ENCODE data around the gene YIF1B.

Gene YIF1B

GRCh38 chr19:38361633-38362075 lies 45.9 kb upstream of the YIF1B start:
- Histone ChIP-seq H3K27me3 (ENCODE audit: control insufficient read depth in 3 of 3, insufficient read depth in 3 of 3, low read depth in 1 of 3, low read length in 3 of 3) (peaks cover 0 to 43% (median 22%) of the 10 kb centered on the region in 3 experiments), H3K23ac (ENCODE audit: low read depth, low read length, poor library complexity) (peak overlapping the region; percentile 93), H3K4me3 (ENCODE audit: low read length in 2 of 2) (peak overlapping the region; percentile 51 to 88), H2AFZ (ENCODE audit: low read length) (peak overlapping the region; percentile 98), H2BK12ac (ENCODE audit: low read length) (peak overlapping the region; percentile 7), H3K36me3 (replicated peaks in 1 of 2; ENCODE audit: control insufficient read depth in 2 of 2, insufficient read depth in 2 of 2, low read length in 2 of 2) (no peaks in the 10 kb centered on the region), H3K9me3 (replicated peaks in 1 of 2; ENCODE audit: control insufficient read depth in 2 of 2, insufficient read depth in 1 of 2, low read depth in 1 of 2, low read length in 2 of 2) (peaks cover 3 to 4% of the 10 kb centered on the region in 2 donors), H2BK15ac (ENCODE audit: low read length) (no peak overlapping the region), H3K9ac (ENCODE audit: low read depth, low read length, poor library complexity) (peak overlapping the region; percentile 77), H3K79me1 (ENCODE audit: low read depth, low read length) (no peaks in the 10 kb centered on the region), H3K18ac (ENCODE audit: low read length) (peak overlapping the region; percentile 88), H3K4me2 (ENCODE audit: insufficient read depth, low read length, poor library complexity, severe bottlenecking) (peak overlapping the region; percentile 97), H3K4ac (ENCODE audit: low read length) (peak overlapping the region; percentile 23), H3K27ac (replicated peaks; ENCODE audit: low read length) (no peak overlapping the region), H3K4me1 (ENCODE audit: control insufficient read depth in 2 of 2, insufficient read depth in 1 of 2, low read depth in 1 of 2, low read length in 2 of 2) (peaks cover 4% of the 10 kb centered on the region in 2 donors), H3K14ac (ENCODE audit: low read length) (peak overlapping the region; percentile 75), H2BK5ac (ENCODE audit: low read length) (no peak overlapping the region), H2AK5ac (ENCODE audit: low read depth, low read length) (peak overlapping the region; percentile 69), H4K91ac (ENCODE audit: low read depth, low read length, poor library complexity) (no peak overlapping the region), H4K8ac (ENCODE audit: low read depth, low read length) (no peak overlapping the region), H2BK120ac (ENCODE audit: low read depth, low read length) (no peak overlapping the region)
- DNase-seq (ENCODE audit: low spot score), result peak; percentile 88
- no CpG with 5 or more reads among the region's 37 CpGs for WGBS, 2 donors (ENCODE audit: extremely low coverage in 2 of 2, insufficient read length in 2 of 2, insufficient replicate concordance in 1 of 2)

DNA sequence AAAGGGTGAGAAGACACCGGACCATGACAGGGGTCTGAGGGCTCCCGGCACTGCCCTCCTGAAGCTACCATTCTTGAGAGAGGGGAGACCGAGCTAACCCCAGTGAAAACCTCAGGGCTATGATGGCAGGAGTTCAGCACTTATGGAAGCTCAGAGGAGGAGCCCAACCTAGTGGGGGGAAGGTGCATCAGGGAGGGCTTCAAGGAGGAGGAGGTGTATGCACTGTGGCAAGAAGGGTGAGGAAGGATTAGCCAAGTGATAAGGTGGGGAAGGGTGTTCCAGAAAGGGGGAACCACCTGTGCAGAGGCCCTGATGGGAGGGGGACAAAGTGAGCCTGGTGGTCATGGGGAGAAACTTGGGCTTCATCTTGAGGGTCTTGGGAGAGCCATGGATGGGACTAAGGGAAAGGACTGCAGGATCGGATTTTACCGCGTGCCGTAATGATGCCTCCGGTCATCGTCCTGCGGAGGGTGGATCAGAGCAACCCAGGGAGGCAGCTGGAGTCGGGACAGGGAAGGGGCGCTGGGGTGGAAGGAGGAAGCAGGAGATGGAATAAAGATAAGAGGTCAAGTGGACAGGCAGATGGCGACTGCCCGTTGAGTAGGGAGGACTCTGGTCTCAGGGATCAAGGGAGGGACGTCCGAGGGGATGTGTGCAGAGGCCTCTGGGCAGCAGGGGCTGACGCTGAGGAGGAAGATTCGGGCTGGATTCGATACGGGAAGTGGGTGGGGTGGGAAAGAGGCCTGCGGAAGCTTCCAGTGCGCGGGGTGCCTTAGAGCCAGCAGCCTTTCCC lies 45.3 kb upstream of the YIF1B start:
- WGBS, 2 donors (ENCODE audit: extremely low coverage in 2 of 2, insufficient read length in 2 of 2, insufficient replicate concordance in 1 of 2), result no CpG with 5 or more reads among the region's 23 CpGs
- H3K4me2 ChIP-seq (ENCODE audit: insufficient read depth, low read length, poor library complexity, severe bottlenecking), result peak overlapping the region; percentile 97
- H3K4me3 ChIP-seq (ENCODE audit: low read length in 2 of 2), result peak overlapping the region; percentile 51 to 80
- no peak overlapping the region for H4K8ac ChIP-seq (ENCODE audit: low read depth, low read length)
- H3K14ac ChIP-seq (ENCODE audit: low read length), result peak overlapping the region; percentile 75
- peak overlapping the region; percentile 77 for H3K9ac ChIP-seq (ENCODE audit: low read depth, low read length, poor library complexity)
- H4K91ac ChIP-seq (ENCODE audit: low read depth, low read length, poor library complexity), result no peak overlapping the region
- H3K36me3 ChIP-seq (replicated peaks in 1 of 2; ENCODE audit: control insufficient read depth in 2 of 2, insufficient read depth in 2 of 2, low read length in 2 of 2), result no peaks in the 10 kb centered on the region
- peak overlapping the region; percentile 69 for H2AK5ac ChIP-seq (ENCODE audit: low read depth, low read length)
- H2AFZ ChIP-seq (ENCODE audit: low read length), result peak overlapping the region; percentile 98
- H2BK12ac ChIP-seq (ENCODE audit: low read length), result peak overlapping the region; percentile 7
- H2BK5ac ChIP-seq (ENCODE audit: low read length), result no peak overlapping the region
- H2BK120ac ChIP-seq (ENCODE audit: low read depth, low read length), result no peak overlapping the region
- DNase-seq (ENCODE audit: low spot score), result no peak
- peak overlapping the region; percentile 93 for H3K23ac ChIP-seq (ENCODE audit: low read depth, low read length, poor library complexity)
- peaks cover 4% of the 10 kb centered on the region in 2 donors for H3K4me1 ChIP-seq (ENCODE audit: control insufficient read depth in 2 of 2, insufficient read depth in 1 of 2, low read depth in 1 of 2, low read length in 2 of 2)
- H3K9me3 ChIP-seq (replicated peaks in 1 of 2; ENCODE audit: control insufficient read depth in 2 of 2, insufficient read depth in 1 of 2, low read depth in 1 of 2, low read length in 2 of 2), result peaks cover 3 to 4% of the 10 kb centered on the region in 2 donors
- H3K79me1 ChIP-seq (ENCODE audit: low read depth, low read length), result no peaks in the 10 kb centered on the region
- H3K27me3 ChIP-seq (ENCODE audit: control insufficient read depth in 3 of 3, insufficient read depth in 3 of 3, low read depth in 1 of 3, low read length in 3 of 3), result peaks cover 0 to 49% (median 25%) of the 10 kb centered on the region in 3 experiments
- H3K18ac ChIP-seq (ENCODE audit: low read length), result peak overlapping the region; percentile 88
- no peak overlapping the region for H3K4ac ChIP-seq (ENCODE audit: low read length)
- H3K27ac ChIP-seq (replicated peaks; ENCODE audit: low read length), result no peak overlapping the region
- no peak overlapping the region for H2BK15ac ChIP-seq (ENCODE audit: low read length)

DNA sequence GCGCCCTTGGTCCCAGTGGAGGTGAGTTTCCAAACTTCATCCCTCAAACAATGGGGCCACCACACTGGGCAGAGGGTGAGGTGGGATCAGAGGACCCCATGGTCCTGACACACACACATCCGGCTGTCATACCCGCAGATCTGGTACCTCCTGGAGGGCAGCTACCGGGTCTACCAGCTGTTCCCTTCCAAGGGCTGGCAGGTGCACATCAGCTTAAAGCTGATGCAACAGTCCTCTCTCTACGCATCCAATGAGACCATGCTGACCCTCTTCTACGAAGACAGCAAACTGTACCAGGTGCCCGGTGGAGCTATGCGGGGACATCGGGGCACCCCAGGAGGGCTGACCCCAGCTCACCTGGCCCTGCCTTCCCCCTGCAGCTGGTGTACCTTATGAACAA lies 44.6 kb upstream of the YIF1B start:
- Histone ChIP-seq H3K14ac (ENCODE audit: low read length) (no peak overlapping the region), H3K4me2 (ENCODE audit: insufficient read depth, low read length, poor library complexity, severe bottlenecking) (no peak overlapping the region), H2BK15ac (ENCODE audit: low read length) (no peak overlapping the region), H3K4me1 (ENCODE audit: control insufficient read depth in 2 of 2, insufficient read depth in 1 of 2, low read depth in 1 of 2, low read length in 2 of 2) (peaks cover 4% of the 10 kb centered on the region in 2 donors), H3K27me3 (ENCODE audit: control insufficient read depth in 3 of 3, insufficient read depth in 3 of 3, low read depth in 1 of 3, low read length in 3 of 3) (peaks cover 0 to 50% (median 25%) of the 10 kb centered on the region in 3 experiments), H3K18ac (ENCODE audit: low read length) (no peak overlapping the region), H3K9ac (ENCODE audit: low read depth, low read length, poor library complexity) (no peak overlapping the region), H2BK12ac (ENCODE audit: low read length) (no peak overlapping the region), H2BK120ac (ENCODE audit: low read depth, low read length) (no peak overlapping the region), H3K27ac (replicated peaks; ENCODE audit: low read length) (no peak overlapping the region), H2AFZ (ENCODE audit: low read length) (no peak overlapping the region), H3K4me3 (ENCODE audit: low read length in 2 of 2) (no peak overlapping the region), H3K79me1 (ENCODE audit: low read depth, low read length) (no peaks in the 10 kb centered on the region), H3K23ac (ENCODE audit: low read depth, low read length, poor library complexity) (no peak overlapping the region), H4K8ac (ENCODE audit: low read depth, low read length) (no peak overlapping the region), H4K91ac (ENCODE audit: low read depth, low read length, poor library complexity) (no peak overlapping the region), H3K36me3 (replicated peaks in 1 of 2; ENCODE audit: control insufficient read depth in 2 of 2, insufficient read depth in 2 of 2, low read length in 2 of 2) (no peaks in the 10 kb centered on the region), H2BK5ac (ENCODE audit: low read length) (no peak overlapping the region), H3K4ac (ENCODE audit: low read length) (no peak overlapping the region), H3K9me3 (replicated peaks in 1 of 2; ENCODE audit: control insufficient read depth in 2 of 2, insufficient read depth in 1 of 2, low read depth in 1 of 2, low read length in 2 of 2) (peaks cover 3 to 4% of the 10 kb centered on the region in 2 donors), H2AK5ac (ENCODE audit: low read depth, low read length) (peak overlapping the region; percentile 2)
- no peak for DNase-seq (ENCODE audit: low spot score)
- no CpG with 5 or more reads among the region's 9 CpGs for WGBS, 2 donors (ENCODE audit: extremely low coverage in 2 of 2, insufficient read length in 2 of 2, insufficient replicate concordance in 1 of 2)

DNA sequence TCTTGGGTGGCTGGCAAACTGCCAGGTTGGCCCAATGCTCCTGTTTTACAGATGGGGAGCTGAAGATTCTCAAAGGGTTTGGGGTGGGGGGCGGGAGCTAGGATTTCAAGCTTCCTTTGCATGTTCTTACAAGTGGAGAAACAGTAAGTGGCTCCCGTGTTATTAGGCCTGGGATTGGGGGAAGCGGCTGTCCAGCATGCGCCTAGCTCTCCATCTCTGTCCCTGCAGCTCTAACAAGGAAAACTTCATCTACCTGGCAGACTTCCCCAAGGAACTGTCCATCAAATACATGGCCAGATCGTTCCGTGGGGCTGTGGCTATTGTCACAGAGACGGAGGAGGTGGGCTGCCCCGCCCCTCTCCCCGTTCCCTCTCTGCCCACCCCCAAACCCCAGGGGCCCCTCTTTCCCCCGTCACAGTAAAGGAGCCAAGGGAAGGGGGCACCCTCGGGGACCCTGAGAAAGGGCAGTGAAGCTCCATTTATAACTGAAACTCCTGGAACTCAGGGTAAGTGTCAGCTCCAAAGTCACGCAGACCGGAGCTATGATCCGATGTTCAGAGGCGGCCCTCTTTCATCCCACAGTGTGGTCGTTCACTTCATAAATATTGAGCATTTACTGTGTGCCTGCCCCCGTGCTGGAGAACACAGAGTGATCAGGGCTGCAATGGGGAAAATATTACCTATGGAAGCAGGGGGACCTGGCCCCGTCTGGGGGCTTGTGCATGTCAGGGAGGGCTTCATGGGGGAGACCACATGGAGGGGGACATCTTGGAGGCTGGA lies 43.7 kb upstream of the YIF1B start:
- peaks cover 4% of the 10 kb centered on the region in 2 donors for H3K4me1 ChIP-seq (ENCODE audit: control insufficient read depth in 2 of 2, insufficient read depth in 1 of 2, low read depth in 1 of 2, low read length in 2 of 2)
- H3K14ac ChIP-seq (ENCODE audit: low read length), result no peak overlapping the region
- H2AFZ ChIP-seq (ENCODE audit: low read length), result no peak overlapping the region
- no peak overlapping the region for H3K4me2 ChIP-seq (ENCODE audit: insufficient read depth, low read length, poor library complexity, severe bottlenecking)
- H3K9ac ChIP-seq (ENCODE audit: low read depth, low read length, poor library complexity), result no peak overlapping the region
- H3K79me1 ChIP-seq (ENCODE audit: low read depth, low read length), result no peaks in the 10 kb centered on the region
- no peak overlapping the region for H2BK12ac ChIP-seq (ENCODE audit: low read length)
- H2AK5ac ChIP-seq (ENCODE audit: low read depth, low read length), result no peak overlapping the region
- no peak overlapping the region for H3K4me3 ChIP-seq (ENCODE audit: low read length in 2 of 2)
- no peak overlapping the region for H4K8ac ChIP-seq (ENCODE audit: low read depth, low read length)
- no peak overlapping the region for H2BK120ac ChIP-seq (ENCODE audit: low read depth, low read length)
- H3K9me3 ChIP-seq (replicated peaks in 1 of 2; ENCODE audit: control insufficient read depth in 2 of 2, insufficient read depth in 1 of 2, low read depth in 1 of 2, low read length in 2 of 2), result peaks cover 0 to 4% of the 10 kb centered on the region in 2 donors
- H2BK5ac ChIP-seq (ENCODE audit: low read length), result no peak overlapping the region
- WGBS, 2 donors (ENCODE audit: extremely low coverage in 2 of 2, insufficient read length in 2 of 2, insufficient replicate concordance in 1 of 2), result no CpG with 5 or more reads among the region's 18 CpGs
- peaks cover 0 to 50% (median 25%) of the 10 kb centered on the region in 3 experiments for H3K27me3 ChIP-seq (ENCODE audit: control insufficient read depth in 3 of 3, insufficient read depth in 3 of 3, low read depth in 1 of 3, low read length in 3 of 3)
- H4K91ac ChIP-seq (ENCODE audit: low read depth, low read length, poor library complexity), result no peak overlapping the region
- H2BK15ac ChIP-seq (ENCODE audit: low read length), result no peak overlapping the region
- no peak overlapping the region for H3K27ac ChIP-seq (replicated peaks; ENCODE audit: low read length)
- H3K23ac ChIP-seq (ENCODE audit: low read depth, low read length, poor library complexity), result peak overlapping the region; percentile 3
- H3K18ac ChIP-seq (ENCODE audit: low read length), result no peak overlapping the region
- DNase-seq (ENCODE audit: low spot score), result no peak
- no peak overlapping the region for H3K4ac ChIP-seq (ENCODE audit: low read length)
- H3K36me3 ChIP-seq (replicated peaks in 1 of 2; ENCODE audit: control insufficient read depth in 2 of 2, insufficient read depth in 2 of 2, low read length in 2 of 2), result no peaks in the 10 kb centered on the region
